Activated naive CD4-positive, alpha-beta T cell treated with anti-CD3 and anti-CD28 coated beads for 36 hours (primary cell): ENCODE results near the gene PRKN. TPM values are rescaled to one million over a fixed set of nuclear protein-coding genes. Genes with fewer than 3 reads are reported as not detected.

Experiments used
- CTCF ChIA-PET: fragments of 350-600 bp; sonication (Branson Sonifier 250); formaldehyde crosslinking; loops from one replicate; lab custom pipeline; 2021; ENCODE audit warnings: antibody characterized with exemption; lab: Charles Lee
- DNase-seq: peaks from one replicate; pipeline ENCODE4 v3.0.0-alpha.2; 2020
- H3K27ac Mint-ChIP-seq: one replicate; pipeline ENCODE4 v1.8.0; 2021; ENCODE audit warnings: mild to moderate bottlenecking, mixed read lengths
- H3K27me3 Mint-ChIP-seq: one replicate; pipeline ENCODE4 v1.8.0; 2021; ENCODE audit warnings: low read depth, mixed read lengths
- H3K36me3 Mint-ChIP-seq: one replicate; pipeline ENCODE4 v1.8.0; 2021; ENCODE audit warnings: low read depth, mixed read lengths
- H3K4me1 Mint-ChIP-seq: one replicate; pipeline ENCODE4 v1.8.0; 2021; ENCODE audit warnings: low read depth, mixed read lengths
- H3K4me3 Mint-ChIP-seq: one replicate; pipeline ENCODE4 v1.8.0; 2021; ENCODE audit warnings: mild to moderate bottlenecking, moderate library complexity, mixed read lengths
- H3K9me3 Mint-ChIP-seq: one replicate; pipeline ENCODE4 v1.8.0; 2021; ENCODE audit warnings: mixed read lengths
- intact Hi-C: fragments of 100-400 bp; cut with micrococcal nuclease; formaldehyde crosslinking; loops from one replicate; pipeline ENCODE4 v1.15.1; 2023
- total RNA-seq, 2 experiments: library from RNA; stranded (reverse); gene quantifications; one replicate each; pipeline ENCODE4 v1.2.3, GENCODE V29; 2021

Gene PRKN
- total RNA-seq, 2 experiments from 2014 or later, result 0.33 to 0.72 TPM

- intact Hi-C loops, result no loop called here
- Mint-ChIP-seq H3K36me3 (peaks cover 5% of the 10 kb centered on the region), H3K4me3 (no peak overlapping the region), H3K27me3 (no peaks in the 10 kb centered on the region), H3K9me3 (no peaks in the 10 kb centered on the region), H3K4me1 (no peaks in the 10 kb centered on the region), H3K27ac (no peak overlapping the region)
- CTCF ChIA-PET, result interaction anchor here (0.6 kb wide), 1 partner anchor 40 kb away, joined by 3 read pairs; no protein-coding TSS in a partner anchor
- no peak for DNase-seq
Observed at GRCh38 chr6:162489101-162489976, 238.2 kb downstream of the PRKN start.

GRCh38 chr6:162488444-162488843, 239.1 kb downstream of the PRKN start:
- CTCF ChIA-PET, result no interaction called here
- no peaks in the 10 kb centered on the region for H3K27me3 Mint-ChIP-seq
- no peak overlapping the region for H3K27ac Mint-ChIP-seq
- DNase-seq, result no peak
- no peaks in the 10 kb centered on the region for H3K4me1 Mint-ChIP-seq
- no peak overlapping the region for H3K4me3 Mint-ChIP-seq
- peaks cover 5% of the 10 kb centered on the region for H3K36me3 Mint-ChIP-seq
- intact Hi-C loops, result no loop called here
- H3K9me3 Mint-ChIP-seq, result no peaks in the 10 kb centered on the region

- Mint-ChIP-seq H3K36me3 (peaks cover 5% of the 10 kb centered on the region), H3K27me3 (no peaks in the 10 kb centered on the region), H3K4me3 (no peak overlapping the region), H3K27ac (no peak overlapping the region), H3K9me3 (peaks cover under 1% of the 10 kb centered on the region), H3K4me1 (no peaks in the 10 kb centered on the region)
- DNase-seq, result no peak
- intact Hi-C loops, result no loop called here
- CTCF ChIA-PET, result no interaction called here
Observed at GRCh38 chr6:162485464-162485863, 242.1 kb downstream of the PRKN start.

GRCh38 chr6:162481938-162482337, 245.6 kb downstream of the PRKN start:
- Mint-ChIP-seq H3K9me3 (peaks cover 2% of the 10 kb centered on the region), H3K36me3 (no peaks in the 10 kb centered on the region), H3K4me1 (no peaks in the 10 kb centered on the region), H3K27ac (no peak overlapping the region), H3K4me3 (no peak overlapping the region), H3K27me3 (no peaks in the 10 kb centered on the region)
- CTCF ChIA-PET, result no interaction called here
- DNase-seq, result no peak
- intact Hi-C loops, result no loop called here

GRCh38 chr6:162481320-162481719, 246.2 kb downstream of the PRKN start:
- H3K27ac Mint-ChIP-seq, result no peak overlapping the region
- peaks cover 2% of the 10 kb centered on the region for H3K9me3 Mint-ChIP-seq

GRCh38 chr6:162478192-162478671, 249.3 kb downstream of the PRKN start:
- no peak overlapping the region for H3K4me3 Mint-ChIP-seq
- intact Hi-C loops, result no loop called here
- CTCF ChIA-PET, result no interaction called here
- no peak overlapping the region for H3K27ac Mint-ChIP-seq
- peaks cover 2% of the 10 kb centered on the region for H3K36me3 Mint-ChIP-seq
- H3K9me3 Mint-ChIP-seq, result peaks cover 2% of the 10 kb centered on the region
- no peaks in the 10 kb centered on the region for H3K27me3 Mint-ChIP-seq
- no peak for DNase-seq
- H3K4me1 Mint-ChIP-seq, result no peaks in the 10 kb centered on the region

More at GRCh38 chr6:162481320-162481719, 246.2 kb downstream of the PRKN start:
- Mint-ChIP-seq H3K27me3 (no peaks in the 10 kb centered on the region), H3K4me1 (no peaks in the 10 kb centered on the region), H3K4me3 (no peak overlapping the region), H3K36me3 (no peaks in the 10 kb centered on the region)
- DNase-seq, result no peak
- intact Hi-C loops, result no loop called here
- CTCF ChIA-PET, result no interaction called here

GRCh38 chr6:162474722-162475121, 252.8 kb downstream of the PRKN start:
- Mint-ChIP-seq H3K9me3 (no peaks in the 10 kb centered on the region), H3K4me1 (no peaks in the 10 kb centered on the region), H3K36me3 (peaks cover 2% of the 10 kb centered on the region), H3K4me3 (no peak overlapping the region), H3K27ac (no peak overlapping the region), H3K27me3 (no peaks in the 10 kb centered on the region)
- no peak for DNase-seq
- CTCF ChIA-PET, result no interaction called here
- intact Hi-C loops, result no loop called here

GRCh38 chr6:162471842-162472241, 255.7 kb downstream of the PRKN start:
- Mint-ChIP-seq H3K9me3 (no peaks in the 10 kb centered on the region), H3K27me3 (no peaks in the 10 kb centered on the region), H3K4me3 (no peak overlapping the region), H3K36me3 (peaks cover 2% of the 10 kb centered on the region), H3K27ac (no peak overlapping the region), H3K4me1 (no peaks in the 10 kb centered on the region)
- intact Hi-C loops, result no loop called here
- CTCF ChIA-PET, result no interaction called here
- DNase-seq, result no peak

GRCh38 chr6:162468326-162468725, 259.2 kb downstream of the PRKN start:
- Mint-ChIP-seq H3K36me3 (no peaks in the 10 kb centered on the region), H3K4me1 (no peaks in the 10 kb centered on the region), H3K27ac (no peak overlapping the region), H3K9me3 (no peaks in the 10 kb centered on the region), H3K4me3 (no peak overlapping the region), H3K27me3 (no peaks in the 10 kb centered on the region)
- CTCF ChIA-PET, result no interaction called here
- intact Hi-C loops, result no loop called here
- no peak for DNase-seq

GRCh38 chr6:162467679-162468078, 259.9 kb downstream of the PRKN start:
- DNase-seq, result no peak
- H3K27me3 Mint-ChIP-seq, result no peaks in the 10 kb centered on the region
- H3K9me3 Mint-ChIP-seq, result no peaks in the 10 kb centered on the region
- H3K4me1 Mint-ChIP-seq, result no peaks in the 10 kb centered on the region
- CTCF ChIA-PET, result no interaction called here
- no peak overlapping the region for H3K4me3 Mint-ChIP-seq
- no peaks in the 10 kb centered on the region for H3K36me3 Mint-ChIP-seq
- no peak overlapping the region for H3K27ac Mint-ChIP-seq
- intact Hi-C loops, result no loop called here

- intact Hi-C loops, result no loop called here
- peaks cover 3% of the 10 kb centered on the region for H3K9me3 Mint-ChIP-seq
- H3K4me3 Mint-ChIP-seq, result no peak overlapping the region
- H3K4me1 Mint-ChIP-seq, result no peaks in the 10 kb centered on the region
- peaks cover 2% of the 10 kb centered on the region for H3K36me3 Mint-ChIP-seq
- H3K27ac Mint-ChIP-seq, result no peak overlapping the region
- H3K27me3 Mint-ChIP-seq, result no peaks in the 10 kb centered on the region
- CTCF ChIA-PET, result no interaction called here
- DNase-seq, result no peak
Observed at GRCh38 chr6:162463576-162463975, 264.0 kb downstream of the PRKN start.

- intact Hi-C loops, result no loop called here
- H3K4me1 Mint-ChIP-seq, result no peaks in the 10 kb centered on the region
- no peak overlapping the region for H3K4me3 Mint-ChIP-seq
- H3K27ac Mint-ChIP-seq, result no peak overlapping the region
- no peaks in the 10 kb centered on the region for H3K27me3 Mint-ChIP-seq
- H3K36me3 Mint-ChIP-seq, result peaks cover 2% of the 10 kb centered on the region
- no peak for DNase-seq
- peaks cover 3% of the 10 kb centered on the region for H3K9me3 Mint-ChIP-seq
- CTCF ChIA-PET, result no interaction called here
Observed at GRCh38 chr6:162459985-162460384, 267.6 kb downstream of the PRKN start.

GRCh38 chr6:162450358-162450757, 277.2 kb downstream of the PRKN start:
- Mint-ChIP-seq H3K36me3 (peaks cover 2% of the 10 kb centered on the region), H3K9me3 (no peaks in the 10 kb centered on the region), H3K27ac (no peak overlapping the region), H3K4me1 (no peaks in the 10 kb centered on the region), H3K27me3 (no peaks in the 10 kb centered on the region), H3K4me3 (no peak overlapping the region)
- intact Hi-C loops, result no loop called here
- no peak for DNase-seq
- CTCF ChIA-PET, result no interaction called here
